ENCODE results near the gene SDK1.

SDK1 gene

DNA sequence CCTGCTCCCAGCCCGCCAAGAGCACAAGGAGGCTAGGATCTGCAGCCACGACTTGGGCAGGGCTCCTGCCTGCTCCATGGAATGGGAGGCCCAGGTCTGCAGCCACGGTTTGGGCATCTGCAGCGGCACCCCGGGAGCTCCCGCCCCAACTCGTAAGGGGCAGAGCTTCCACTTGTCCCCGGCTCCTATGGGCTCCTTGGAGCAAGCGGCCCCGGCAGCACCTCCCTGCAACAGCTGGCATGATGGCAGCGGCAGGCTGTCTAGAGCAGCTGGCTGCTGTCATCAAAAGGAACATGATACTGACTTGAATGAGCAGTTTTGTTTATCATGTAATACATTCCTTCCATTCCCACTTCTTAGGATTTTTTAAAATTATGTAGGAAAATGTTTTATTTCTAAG lies 697.0 kb downstream of the SDK1 start:
- no peak for DNase-seq (ENCODE audit: low read depth)
- TF ChIP-seq, protein P1, sequence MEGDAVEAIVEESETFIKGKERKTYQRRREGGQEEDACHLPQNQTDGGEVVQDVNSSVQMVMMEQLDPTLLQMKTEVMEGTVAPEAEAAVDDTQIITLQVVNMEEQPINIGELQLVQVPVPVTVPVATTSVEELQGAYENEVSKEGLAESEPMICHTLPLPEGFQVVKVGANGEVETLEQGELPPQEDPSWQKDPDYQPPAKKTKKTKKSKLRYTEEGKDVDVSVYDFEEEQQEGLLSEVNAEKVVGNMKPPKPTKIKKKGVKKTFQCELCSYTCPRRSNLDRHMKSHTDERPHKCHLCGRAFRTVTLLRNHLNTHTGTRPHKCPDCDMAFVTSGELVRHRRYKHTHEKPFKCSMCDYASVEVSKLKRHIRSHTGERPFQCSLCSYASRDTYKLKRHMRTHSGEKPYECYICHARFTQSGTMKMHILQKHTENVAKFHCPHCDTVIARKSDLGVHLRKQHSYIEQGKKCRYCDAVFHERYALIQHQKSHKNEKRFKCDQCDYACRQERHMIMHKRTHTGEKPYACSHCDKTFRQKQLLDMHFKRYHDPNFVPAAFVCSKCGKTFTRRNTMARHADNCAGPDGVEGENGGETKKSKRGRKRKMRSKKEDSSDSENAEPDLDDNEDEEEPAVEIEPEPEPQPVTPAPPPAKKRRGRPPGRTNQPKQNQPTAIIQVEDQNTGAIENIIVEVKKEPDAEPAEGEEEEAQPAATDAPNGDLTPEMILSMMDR (conservative IDR thresholded peaks at IDR 0.05; ENCODE audit: low read depth, low read length) = no peak
- H3K4me3 ChIP-seq (ENCODE audit: low read depth, low read length) = no peak overlapping the region

DNA sequence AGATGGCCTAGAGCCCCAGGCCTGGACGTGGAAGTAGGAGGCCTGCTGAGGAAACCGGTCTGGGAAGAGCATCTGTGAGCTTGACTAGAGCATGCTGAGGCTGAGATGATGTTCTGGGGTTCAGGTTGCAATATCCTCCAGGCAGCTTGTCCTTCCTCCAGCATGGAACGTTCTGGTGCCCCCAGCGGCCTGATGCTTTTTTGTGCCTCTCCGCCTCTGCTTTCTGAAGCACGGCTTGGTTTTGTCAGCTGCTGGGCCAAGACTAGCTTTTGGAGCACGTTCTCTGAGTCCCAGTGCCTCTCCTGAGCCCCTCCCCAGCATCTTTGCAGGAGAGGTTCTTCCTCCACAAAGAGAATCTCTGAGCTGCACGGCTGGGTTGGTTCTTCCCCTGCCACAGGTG lies 699.1 kb downstream of the SDK1 start:
- no peak overlapping the region for H3K4me3 ChIP-seq (ENCODE audit: low read depth, low read length)
- DNase-seq (ENCODE audit: low read depth) = no peak
- TF ChIP-seq, protein P1 (conservative IDR thresholded peaks at IDR 0.05; ENCODE audit: low read depth, low read length) = no peak

DNA sequence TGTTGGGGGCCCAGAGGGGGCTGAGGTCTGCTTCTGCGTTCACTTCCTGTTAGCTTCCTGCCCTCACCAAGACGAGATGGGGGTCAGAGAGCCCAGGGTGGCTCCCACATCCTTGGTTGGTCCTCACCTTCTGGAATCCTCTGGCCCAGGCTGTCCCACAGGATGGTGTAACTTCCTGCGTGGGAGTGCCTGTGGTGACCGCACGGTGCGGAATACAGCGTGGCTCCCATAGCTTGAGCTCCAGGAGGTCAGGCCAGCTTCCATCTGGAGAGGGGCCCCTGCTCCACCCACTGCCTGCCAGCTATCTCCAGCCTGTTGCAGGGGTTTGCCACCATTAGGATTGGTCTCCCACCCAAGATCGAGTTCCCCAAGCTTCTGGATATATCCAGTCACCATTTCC lies 699.9 kb downstream of the SDK1 start:
- H3K4me3 ChIP-seq (ENCODE audit: low read depth, low read length) = no peak overlapping the region
- DNase-seq (ENCODE audit: low read depth) = no peak
- TF ChIP-seq, protein P1 (conservative IDR thresholded peaks at IDR 0.05; ENCODE audit: low read depth, low read length) = no peak

DNA sequence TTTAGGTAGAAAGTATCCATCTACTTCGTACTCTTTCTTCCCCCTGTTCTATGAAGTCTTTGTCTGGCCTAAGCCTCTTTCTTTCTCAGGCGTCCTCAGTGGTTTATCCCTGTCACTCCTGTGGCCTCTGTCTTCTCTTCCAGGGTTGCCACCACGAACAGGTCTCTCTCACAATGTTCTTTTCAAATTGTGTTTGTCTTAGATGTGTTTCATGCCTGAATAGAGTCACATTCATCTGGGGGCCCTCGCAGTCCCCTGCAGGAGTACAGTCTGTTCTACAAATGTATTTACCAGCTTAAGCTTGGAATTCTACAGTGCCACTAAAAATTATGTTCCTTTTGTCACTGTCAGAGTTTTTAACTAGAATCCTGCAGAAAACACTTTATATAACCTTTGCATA lies 700.7 kb downstream of the SDK1 start:
- no peak for DNase-seq (ENCODE audit: low read depth)
- H3K4me3 ChIP-seq (ENCODE audit: low read depth, low read length) = no peak overlapping the region
- TF ChIP-seq, protein P1 (conservative IDR thresholded peaks at IDR 0.05; ENCODE audit: low read depth, low read length) = no peak

DNA sequence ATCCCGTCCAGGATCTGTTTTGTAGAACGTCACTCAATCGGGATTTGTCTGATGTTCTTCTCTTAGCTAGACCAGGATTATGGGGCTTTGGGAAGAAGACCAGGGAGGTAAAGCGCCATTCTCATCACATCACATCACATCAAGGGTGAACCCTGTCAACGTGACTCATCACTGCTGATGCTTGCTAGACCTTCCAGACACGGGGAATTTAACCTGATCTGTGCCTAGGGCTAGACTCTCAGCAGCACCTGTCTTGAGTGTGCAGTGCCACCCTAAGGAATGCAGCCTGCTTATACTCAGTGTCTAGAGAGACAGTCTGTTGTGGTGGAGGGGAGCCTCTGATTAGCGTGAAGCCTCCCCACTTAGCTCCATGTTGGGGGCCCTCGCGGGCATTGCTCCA lies 702.5 kb downstream of the SDK1 start:
- TF ChIP-seq, protein P1 (conservative IDR thresholded peaks at IDR 0.05; ENCODE audit: low read depth, low read length) = no peak
- no peak for DNase-seq (ENCODE audit: low read depth)
- no peak overlapping the region for H3K4me3 ChIP-seq (ENCODE audit: low read depth, low read length)

DNA sequence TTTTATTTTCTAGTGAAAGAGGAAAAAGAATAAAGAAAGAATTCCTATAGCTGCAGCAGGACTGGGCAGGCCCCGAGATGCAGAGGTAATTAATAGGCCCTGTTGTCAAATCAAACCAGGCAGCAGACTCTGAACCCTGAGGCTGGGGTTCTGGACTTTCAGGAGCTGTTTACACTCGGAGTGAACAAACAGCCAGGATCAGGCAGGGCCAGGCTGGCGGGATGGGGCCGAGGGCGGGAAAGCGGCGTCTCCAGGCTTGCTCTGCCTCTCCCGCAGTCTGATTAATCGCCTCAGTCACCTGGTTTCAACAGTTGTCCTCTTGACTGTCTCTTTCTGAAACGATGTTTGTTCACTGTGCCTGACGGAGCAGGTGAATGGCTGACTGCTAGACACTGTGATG lies 705.6 kb downstream of the SDK1 start:
- H3K4me3 ChIP-seq (ENCODE audit: low read depth, low read length) = no peak overlapping the region

More for the DNA sequence above, 705.6 kb downstream of the SDK1 start:
- TF ChIP-seq, protein P1 (conservative IDR thresholded peaks at IDR 0.05; ENCODE audit: low read depth, low read length) = no peak
- DNase-seq (ENCODE audit: low read depth) = no peak

Measured in choroid plexus epithelial cell (primary cell).